ENCODE results near the gene SPSB4.

- no peak for TF ChIP-seq CTCF (IDR thresholded peaks at IDR 0.05)
- no peak for TF ChIP-seq POLR2AphosphoS5 (IDR thresholded peaks at IDR 0.05; ENCODE audit: low read depth, low read length)
- TF ChIP-seq REST (IDR thresholded peaks at IDR 0.05; ENCODE audit: insufficient read depth in 1 of 2, low read depth in 2 of 2, low read length in 1 of 2): no peak
- no peak for TF ChIP-seq TCF7L2 (IDR thresholded peaks at IDR 0.05; ENCODE audit: low read depth, low read length)
- no peak for TF ChIP-seq SIN3A (IDR thresholded peaks at IDR 0.05; ENCODE audit: borderline replicate concordance, insufficient read depth, low read depth, low read length)
Observed at GRCh38 chr3:141102372-141102771, 51.2 kb downstream of the SPSB4 start.
